ENCODE results near the gene TM6SF1. TPM values are rescaled to one million over a fixed set of nuclear protein-coding genes. Genes with fewer than 3 reads are reported as not detected.
A peak's percentile ranks its signal among the peaks of the same experiment; 100 is the strongest.

Gene TM6SF1
- total RNA-seq, 4 donors from 2014 or later: 2.0 to 3.5 (median 2.4) TPM

- no peak for DNase-seq (ENCODE audit: low spot score in 2 of 2)
- intact Hi-C loops (cut with DNase I; ENCODE audit: low total_unique reads): no loop called here
- H3K4me3 ChIP-seq (ENCODE audit: low read depth, poor library complexity, severe bottlenecking): peak overlapping the region; percentile 20
- TF ChIP-seq POLR2A (IDR thresholded peaks at IDR 0.05): no peak
- no peak for TF ChIP-seq CTCF (IDR thresholded peaks at IDR 0.05)
- WGBS, 2 donors: 3 to 6% methylated on average over 19 of the region's 30 CpGs
Measured at GRCh38 chr15:83107841-83108181, 366 bp downstream of the TM6SF1 start.

GRCh38 chr15:83108266-83109219 lies 1.1 kb downstream of the TM6SF1 start:
- TF ChIP-seq CTCF (IDR thresholded peaks at IDR 0.05) (no peak), POLR2A (IDR thresholded peaks at IDR 0.05) (no peak)
- intact Hi-C loops (cut with DNase I; ENCODE audit: low total_unique reads): no loop called here
- WGBS, 2 donors: 42 to 53% methylated on average over 18 to 21 of the region's 21 CpGs
- peak; percentile 53 to 87 for DNase-seq (ENCODE audit: low spot score in 2 of 2)
- no peak overlapping the region for H3K4me3 ChIP-seq (ENCODE audit: low read depth, poor library complexity, severe bottlenecking)

GRCh38 chr15:83109532-83109931 lies 2.1 kb downstream of the TM6SF1 start:
- H3K4me3 ChIP-seq (ENCODE audit: low read depth, poor library complexity, severe bottlenecking): no peak overlapping the region
- DNase-seq (ENCODE audit: low spot score in 2 of 2): peak in 1 of 2 donors; percentile 57
- TF ChIP-seq CTCF (IDR thresholded peaks at IDR 0.05) (no peak), POLR2A (IDR thresholded peaks at IDR 0.05) (no peak)
- 91 to 94% methylated on average over 12 of the region's 12 CpGs for WGBS, 2 donors
- intact Hi-C loops (cut with DNase I; ENCODE audit: low total_unique reads): no loop called here

- intact Hi-C loops (cut with DNase I; ENCODE audit: low total_unique reads): no loop called here
- no peak overlapping the region for H3K4me3 ChIP-seq (ENCODE audit: low read depth, poor library complexity, severe bottlenecking)
- no peak for TF ChIP-seq CTCF (IDR thresholded peaks at IDR 0.05)
- 75 to 83% methylated on average over 1 to 3 of the region's 3 CpGs for WGBS, 2 donors
- DNase-seq (ENCODE audit: low spot score in 2 of 2): peak in 1 of 2 donors; percentile 31
Measured at GRCh38 chr15:83110381-83110780, 2.9 kb downstream of the TM6SF1 start.

GRCh38 chr15:83111149-83111548 lies 3.7 kb downstream of the TM6SF1 start:
- 97 to 98% methylated on average over 3 of the region's 3 CpGs for WGBS, 2 donors
- H3K4me3 ChIP-seq (ENCODE audit: low read depth, poor library complexity, severe bottlenecking): no peak overlapping the region
- TF ChIP-seq POLR2A (IDR thresholded peaks at IDR 0.05): no peak
- no peak for TF ChIP-seq CTCF (IDR thresholded peaks at IDR 0.05)
- no peak for DNase-seq (ENCODE audit: low spot score in 2 of 2)
- intact Hi-C loops (cut with DNase I; ENCODE audit: low total_unique reads): no loop called here

Data from lower leg skin (tissue), 4 donors.